ENCODE data around the gene CBL. TPM values are rescaled to one million over a fixed set of nuclear protein-coding genes. Genes with fewer than 3 reads are reported as not detected.

Gene CBL
- total RNA-seq, 1 donor from 2014 or later: 46.6 TPM

DNA sequence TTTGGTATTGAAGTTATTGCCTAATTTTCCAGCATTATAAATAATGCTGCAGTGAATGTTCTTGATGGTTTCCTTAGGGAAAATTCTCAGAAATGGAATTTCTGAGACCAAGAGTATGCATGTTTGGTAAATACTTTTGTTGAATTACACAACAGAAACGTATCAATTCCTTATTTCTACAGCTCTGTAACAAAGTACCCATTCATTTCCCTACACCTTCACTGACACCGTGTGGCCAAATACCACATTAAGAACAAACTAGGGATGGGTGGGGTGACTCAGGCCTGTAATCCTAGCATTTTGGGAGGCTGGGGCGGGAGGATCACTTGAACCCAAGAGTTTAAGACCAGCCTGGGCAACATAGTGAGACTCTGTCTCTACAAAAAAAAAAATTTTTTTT, 89.0 kb downstream of the CBL start:
- no peak for FAIRE-seq
- Mint-ChIP-seq H3K9me3 (ENCODE audit: unreplicated experiment) (no peaks in the 10 kb centered on the region), H3K27ac (ENCODE audit: unreplicated experiment) (no peak overlapping the region), H3K4me1 (ENCODE audit: low read depth, unreplicated experiment) (peaks cover 8% of the 10 kb centered on the region), H3K4me3 (ENCODE audit: unreplicated experiment) (no peak overlapping the region), H3K36me3 (ENCODE audit: low read depth, unreplicated experiment) (peaks cover 23% of the 10 kb centered on the region), H3K27me3 (ENCODE audit: low read depth, unreplicated experiment) (no peaks in the 10 kb centered on the region)
- H3K9ac ChIP-seq (ENCODE audit: low read length): no peak overlapping the region
- peaks cover 30% of the 10 kb centered on the region for H3K36me3 ChIP-seq (ENCODE audit: insufficient read depth, low read length)
- no peaks in the 10 kb centered on the region for H4K20me1 ChIP-seq (ENCODE audit: insufficient read depth, low read length)
- TF ChIP-seq EZH2 (IDR thresholded peaks at IDR 0.05; ENCODE audit: insufficient read depth, low read length): no peak
- TF ChIP-seq, protein P1, sequence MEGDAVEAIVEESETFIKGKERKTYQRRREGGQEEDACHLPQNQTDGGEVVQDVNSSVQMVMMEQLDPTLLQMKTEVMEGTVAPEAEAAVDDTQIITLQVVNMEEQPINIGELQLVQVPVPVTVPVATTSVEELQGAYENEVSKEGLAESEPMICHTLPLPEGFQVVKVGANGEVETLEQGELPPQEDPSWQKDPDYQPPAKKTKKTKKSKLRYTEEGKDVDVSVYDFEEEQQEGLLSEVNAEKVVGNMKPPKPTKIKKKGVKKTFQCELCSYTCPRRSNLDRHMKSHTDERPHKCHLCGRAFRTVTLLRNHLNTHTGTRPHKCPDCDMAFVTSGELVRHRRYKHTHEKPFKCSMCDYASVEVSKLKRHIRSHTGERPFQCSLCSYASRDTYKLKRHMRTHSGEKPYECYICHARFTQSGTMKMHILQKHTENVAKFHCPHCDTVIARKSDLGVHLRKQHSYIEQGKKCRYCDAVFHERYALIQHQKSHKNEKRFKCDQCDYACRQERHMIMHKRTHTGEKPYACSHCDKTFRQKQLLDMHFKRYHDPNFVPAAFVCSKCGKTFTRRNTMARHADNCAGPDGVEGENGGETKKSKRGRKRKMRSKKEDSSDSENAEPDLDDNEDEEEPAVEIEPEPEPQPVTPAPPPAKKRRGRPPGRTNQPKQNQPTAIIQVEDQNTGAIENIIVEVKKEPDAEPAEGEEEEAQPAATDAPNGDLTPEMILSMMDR (IDR thresholded peaks at IDR 0.05; ENCODE audit: insufficient read depth, low read depth, low read length): no peak
- no peak overlapping the region for H2AFZ ChIP-seq (ENCODE audit: low read depth, low read length)
- no peak for DNase-seq (ENCODE audit: low read depth)
- H3K4me3 ChIP-seq (ENCODE audit: insufficient read depth, low read depth, low read length): no peak overlapping the region
- no peaks in the 10 kb centered on the region for H3K79me2 ChIP-seq (ENCODE audit: insufficient read depth, low read length)
- no peak overlapping the region for H3K27ac ChIP-seq (ENCODE audit: low read depth, low read length)
- H3K9me3 ChIP-seq (ENCODE audit: insufficient read depth, low read depth, low read length): peaks cover 6% of the 10 kb centered on the region
- H3K27me3 ChIP-seq (ENCODE audit: insufficient read depth, low read length): no peaks in the 10 kb centered on the region
- no peak overlapping the region for H3K4me2 ChIP-seq (ENCODE audit: low read length)
- H3K4me1 ChIP-seq (ENCODE audit: insufficient read depth, low read length): no peaks in the 10 kb centered on the region

DNA sequence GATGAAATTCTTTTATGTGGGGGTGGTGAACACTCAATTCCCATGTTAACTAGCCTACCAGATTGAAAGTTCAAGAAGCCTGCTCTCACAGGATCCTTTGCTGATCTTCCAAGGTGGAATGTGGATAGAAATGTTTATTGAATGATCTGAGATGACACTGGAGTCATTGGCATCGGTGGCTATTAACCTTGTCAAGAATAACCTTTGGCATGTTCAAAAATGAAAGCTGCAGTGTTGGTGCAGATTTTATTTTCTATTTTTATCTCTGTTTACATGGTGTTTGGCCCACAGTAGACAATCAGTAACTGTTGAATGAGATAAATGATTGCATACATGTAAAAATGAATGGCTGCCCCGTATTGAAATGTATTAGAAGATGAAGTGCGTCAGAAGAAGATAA, 91.8 kb downstream of the CBL start:
- Mint-ChIP-seq H3K4me1 (ENCODE audit: low read depth, unreplicated experiment) (peaks cover 8% of the 10 kb centered on the region), H3K9me3 (ENCODE audit: unreplicated experiment) (no peaks in the 10 kb centered on the region), H3K4me3 (ENCODE audit: unreplicated experiment) (no peak overlapping the region), H3K27me3 (ENCODE audit: low read depth, unreplicated experiment) (no peaks in the 10 kb centered on the region), H3K36me3 (ENCODE audit: low read depth, unreplicated experiment) (peaks cover 27% of the 10 kb centered on the region), H3K27ac (ENCODE audit: unreplicated experiment) (peak overlapping the region; percentile 31)
- DNase-seq (ENCODE audit: low read depth) (no peak), FAIRE-seq (no peak)
- no peak overlapping the region for H3K4me3 ChIP-seq (ENCODE audit: insufficient read depth, low read depth, low read length)
- H3K4me1 ChIP-seq (ENCODE audit: insufficient read depth, low read length): no peaks in the 10 kb centered on the region
- H3K9me3 ChIP-seq (ENCODE audit: insufficient read depth, low read depth, low read length): no peaks in the 10 kb centered on the region
- no peaks in the 10 kb centered on the region for H3K79me2 ChIP-seq (ENCODE audit: insufficient read depth, low read length)
- H3K27ac ChIP-seq (ENCODE audit: low read depth, low read length): no peak overlapping the region
- H3K4me2 ChIP-seq (ENCODE audit: low read length): no peak overlapping the region
- TF ChIP-seq, protein P1 (IDR thresholded peaks at IDR 0.05; ENCODE audit: insufficient read depth, low read depth, low read length): no peak
- no peak for TF ChIP-seq EZH2 (IDR thresholded peaks at IDR 0.05; ENCODE audit: insufficient read depth, low read length)
- H3K36me3 ChIP-seq (ENCODE audit: insufficient read depth, low read length): peaks cover 31% of the 10 kb centered on the region
- H2AFZ ChIP-seq (ENCODE audit: low read depth, low read length): no peak overlapping the region
- no peaks in the 10 kb centered on the region for H3K27me3 ChIP-seq (ENCODE audit: insufficient read depth, low read length)
- no peaks in the 10 kb centered on the region for H4K20me1 ChIP-seq (ENCODE audit: insufficient read depth, low read length)
- H3K9ac ChIP-seq (ENCODE audit: low read length): no peak overlapping the region

DNA sequence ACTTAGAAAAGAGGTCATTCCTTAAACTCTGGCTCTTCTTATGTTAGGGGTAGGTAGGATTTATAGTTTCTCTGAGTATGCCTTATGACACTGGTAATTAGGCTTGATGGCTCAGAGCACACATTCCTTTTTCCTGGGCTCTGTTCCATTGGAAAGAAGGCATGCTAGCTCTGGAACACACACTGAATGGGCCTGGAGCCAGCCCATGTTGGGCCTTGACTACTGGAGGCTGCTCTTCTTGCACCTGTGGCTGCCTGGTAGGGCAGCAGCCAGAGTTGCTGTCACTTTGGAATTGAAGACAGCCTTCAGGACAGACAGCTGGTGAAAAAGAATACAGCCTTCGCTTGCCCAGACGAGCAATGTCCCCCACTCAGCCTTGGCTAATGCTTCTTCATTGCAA, 92.6 kb downstream of the CBL start:
- no peaks in the 10 kb centered on the region for H3K9me3 ChIP-seq (ENCODE audit: insufficient read depth, low read depth, low read length)
- H3K27me3 ChIP-seq (ENCODE audit: insufficient read depth, low read length): no peaks in the 10 kb centered on the region
- no peak overlapping the region for H3K4me3 Mint-ChIP-seq (ENCODE audit: unreplicated experiment)
- H3K4me1 Mint-ChIP-seq (ENCODE audit: low read depth, unreplicated experiment): peaks cover 8% of the 10 kb centered on the region
- DNase-seq (ENCODE audit: low read depth): no peak
- no peak overlapping the region for H3K9ac ChIP-seq (ENCODE audit: low read length)
- no peak overlapping the region for H3K27ac Mint-ChIP-seq (ENCODE audit: unreplicated experiment)
- H3K36me3 Mint-ChIP-seq (ENCODE audit: low read depth, unreplicated experiment): peaks cover 28% of the 10 kb centered on the region
- H3K4me3 ChIP-seq (ENCODE audit: insufficient read depth, low read depth, low read length): no peak overlapping the region
- no peaks in the 10 kb centered on the region for H4K20me1 ChIP-seq (ENCODE audit: insufficient read depth, low read length)
- TF ChIP-seq, protein P1 (IDR thresholded peaks at IDR 0.05; ENCODE audit: insufficient read depth, low read depth, low read length): no peak
- no peak for TF ChIP-seq EZH2 (IDR thresholded peaks at IDR 0.05; ENCODE audit: insufficient read depth, low read length)
- no peak overlapping the region for H3K4me2 ChIP-seq (ENCODE audit: low read length)
- H3K27ac ChIP-seq (ENCODE audit: low read depth, low read length): no peak overlapping the region
- no peaks in the 10 kb centered on the region for H3K79me2 ChIP-seq (ENCODE audit: insufficient read depth, low read length)
- no peak for FAIRE-seq
- H3K27me3 Mint-ChIP-seq (ENCODE audit: low read depth, unreplicated experiment): no peaks in the 10 kb centered on the region
- no peaks in the 10 kb centered on the region for H3K4me1 ChIP-seq (ENCODE audit: insufficient read depth, low read length)
- H2AFZ ChIP-seq (ENCODE audit: low read depth, low read length): no peak overlapping the region
- H3K36me3 ChIP-seq (ENCODE audit: insufficient read depth, low read length): peaks cover 39% of the 10 kb centered on the region
- H3K9me3 Mint-ChIP-seq (ENCODE audit: unreplicated experiment): no peaks in the 10 kb centered on the region

All from astrocyte (in vitro differentiated cells and primary cell).